Mucosa of descending colon (tissue), 3 donors: ENCODE data around the gene PEPD. TPM values are rescaled to one million over a fixed set of nuclear protein-coding genes. Genes with fewer than 3 reads are reported as not detected.

Experiments used
- ATAC-seq: fragments of 200-7000 bp; cut with Tn5 transposase; one replicate; pipeline ENCODE4 v1.9.1; 2020; ENCODE audit warnings: mild to moderate bottlenecking, moderate library complexity
- DNase-seq, 3 donors: peaks; one replicate each; pipeline ENCODE4 v3.0.0-alpha.2; 2020
- H3K36me3 ChIP-seq: fragments of 200-600 bp; one replicate; pipeline ENCODE4 v1.8.0; 2021; ENCODE audit warnings: low read depth, mild to moderate bottlenecking
- H3K4me1 ChIP-seq: fragments of 200-600 bp; one replicate; pipeline ENCODE4 v1.8.0; 2021; ENCODE audit warnings: low read depth, mild to moderate bottlenecking
- H3K4me3 ChIP-seq: fragments of 200-600 bp; one replicate; pipeline ENCODE4 v1.8.0; 2021; ENCODE audit warnings: mild to moderate bottlenecking
- H3K9me3 ChIP-seq: fragments of 200-600 bp; one replicate; pipeline ENCODE4 v1.8.0; 2021; ENCODE audit warnings: mild to moderate bottlenecking
- intact Hi-C, 2 donors: fragments of 100-400 bp; cut with DNase I in 1 of 2; cut with micrococcal nuclease in 1 of 2; formaldehyde crosslinking; loops; one replicate each; pipeline versions ENCODE4 v1.11.0 to v1.11.1; 2022; cut with DNase I, micrococcal nuclease
- total RNA-seq, 3 donors: library from RNA; stranded (reverse); fragmentation: NEBNext Ultra II Directional in 2 of 3; extraction: Animal tissue kit (Norgen Biotek cat#: 25700) in 2 of 3; gene quantifications; one replicate each; pipeline versions ENCODE4 v1.2.1 to v1.2.4, GENCODE V29; 2021 to 2023
- TF ChIP-seq, protein P1 (sequence below): fragments of 200-600 bp; IDR thresholded peaks from one replicate; pipeline ENCODE4 v1.8.0; 2022; ENCODE audit warnings: antibody characterized with exemption, mild to moderate bottlenecking
- donor health status: DM: no; HTN: no; CAD: no; lungs with moderate emphysema.
- donor health status: DM: no; HTN: no; CAD: no.
- donor health status: DM: no; HTN: yes; CAD: no.

Gene PEPD
- total RNA-seq, 3 donors from 2014 or later: 40.4 to 91.5 (median 79.1) TPM

DNA sequence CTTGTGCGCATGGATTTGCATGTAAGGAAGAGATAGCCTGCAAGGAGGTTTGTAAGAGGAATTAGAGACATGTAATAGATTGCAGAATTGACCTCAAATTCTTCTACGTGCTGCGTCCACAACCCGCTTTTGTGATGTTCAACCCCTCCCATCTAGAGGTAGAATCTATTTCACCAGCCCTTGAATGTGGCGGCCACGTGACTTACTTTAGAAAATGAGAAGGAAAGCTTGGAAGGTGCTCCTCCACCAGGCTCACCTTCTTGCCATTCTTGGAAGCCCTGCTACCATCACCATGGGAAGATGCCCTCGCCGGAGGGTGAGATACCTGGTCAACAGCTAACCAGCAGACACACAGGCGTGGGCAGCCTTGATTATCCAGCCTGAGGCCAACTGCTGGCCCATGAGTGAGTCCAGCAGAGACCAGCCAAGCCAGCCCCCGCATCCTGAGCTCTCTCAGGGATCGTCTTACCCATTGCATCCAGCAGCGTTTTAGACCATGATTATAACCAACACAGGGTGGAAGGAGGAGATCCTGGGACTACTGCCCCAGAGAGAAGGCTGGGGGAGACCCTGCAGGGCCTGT, 7.6 kb upstream of the PEPD start:
- DNase-seq (no peak), ATAC-seq (no peak)
- H3K9me3 ChIP-seq: no peaks in the 10 kb centered on the region
- H3K4me3 ChIP-seq: no peak overlapping the region
- intact Hi-C loops: no loop called here
- TF ChIP-seq, protein P1, sequence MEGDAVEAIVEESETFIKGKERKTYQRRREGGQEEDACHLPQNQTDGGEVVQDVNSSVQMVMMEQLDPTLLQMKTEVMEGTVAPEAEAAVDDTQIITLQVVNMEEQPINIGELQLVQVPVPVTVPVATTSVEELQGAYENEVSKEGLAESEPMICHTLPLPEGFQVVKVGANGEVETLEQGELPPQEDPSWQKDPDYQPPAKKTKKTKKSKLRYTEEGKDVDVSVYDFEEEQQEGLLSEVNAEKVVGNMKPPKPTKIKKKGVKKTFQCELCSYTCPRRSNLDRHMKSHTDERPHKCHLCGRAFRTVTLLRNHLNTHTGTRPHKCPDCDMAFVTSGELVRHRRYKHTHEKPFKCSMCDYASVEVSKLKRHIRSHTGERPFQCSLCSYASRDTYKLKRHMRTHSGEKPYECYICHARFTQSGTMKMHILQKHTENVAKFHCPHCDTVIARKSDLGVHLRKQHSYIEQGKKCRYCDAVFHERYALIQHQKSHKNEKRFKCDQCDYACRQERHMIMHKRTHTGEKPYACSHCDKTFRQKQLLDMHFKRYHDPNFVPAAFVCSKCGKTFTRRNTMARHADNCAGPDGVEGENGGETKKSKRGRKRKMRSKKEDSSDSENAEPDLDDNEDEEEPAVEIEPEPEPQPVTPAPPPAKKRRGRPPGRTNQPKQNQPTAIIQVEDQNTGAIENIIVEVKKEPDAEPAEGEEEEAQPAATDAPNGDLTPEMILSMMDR: no peak
- H3K36me3 ChIP-seq: no peaks in the 10 kb centered on the region
- H3K4me1 ChIP-seq: no peaks in the 10 kb centered on the region

GRCh38 chr19:33528404-33528803, 6.8 kb upstream of the PEPD start:
- Histone ChIP-seq H3K9me3 (no peaks in the 10 kb centered on the region), H3K4me1 (no peaks in the 10 kb centered on the region), H3K4me3 (no peak overlapping the region), H3K36me3 (no peaks in the 10 kb centered on the region)
- ATAC-seq (no peak), DNase-seq (no peak)
- TF ChIP-seq, protein P1: no peak
- intact Hi-C loops: no loop called here

DNA sequence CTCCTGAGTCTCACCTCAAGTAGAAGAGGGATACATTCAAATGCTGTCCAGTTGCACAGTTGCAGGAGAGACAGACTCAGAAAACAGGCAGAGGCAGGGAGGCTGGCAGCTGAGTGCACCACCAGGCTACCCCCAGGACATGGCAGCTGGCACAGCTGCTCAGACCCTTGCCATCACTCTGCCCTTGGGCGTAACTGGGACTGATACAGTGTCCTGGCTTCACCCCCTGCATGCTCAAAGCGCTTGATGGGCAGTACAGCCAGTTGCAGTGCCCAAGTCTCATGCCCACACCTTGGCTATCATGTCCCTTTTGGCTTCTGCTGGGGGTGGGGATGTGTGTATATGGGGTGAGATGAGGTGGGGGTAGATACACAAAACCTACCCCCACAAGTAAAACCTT, 5.5 kb upstream of the PEPD start:
- Histone ChIP-seq H3K4me1 (peaks cover under 1% of the 10 kb centered on the region), H3K36me3 (no peaks in the 10 kb centered on the region), H3K4me3 (no peak overlapping the region), H3K9me3 (no peaks in the 10 kb centered on the region)
- TF ChIP-seq, protein P1: no peak
- ATAC-seq (no peak), DNase-seq (no peak)
- intact Hi-C loops: no loop called here

DNA sequence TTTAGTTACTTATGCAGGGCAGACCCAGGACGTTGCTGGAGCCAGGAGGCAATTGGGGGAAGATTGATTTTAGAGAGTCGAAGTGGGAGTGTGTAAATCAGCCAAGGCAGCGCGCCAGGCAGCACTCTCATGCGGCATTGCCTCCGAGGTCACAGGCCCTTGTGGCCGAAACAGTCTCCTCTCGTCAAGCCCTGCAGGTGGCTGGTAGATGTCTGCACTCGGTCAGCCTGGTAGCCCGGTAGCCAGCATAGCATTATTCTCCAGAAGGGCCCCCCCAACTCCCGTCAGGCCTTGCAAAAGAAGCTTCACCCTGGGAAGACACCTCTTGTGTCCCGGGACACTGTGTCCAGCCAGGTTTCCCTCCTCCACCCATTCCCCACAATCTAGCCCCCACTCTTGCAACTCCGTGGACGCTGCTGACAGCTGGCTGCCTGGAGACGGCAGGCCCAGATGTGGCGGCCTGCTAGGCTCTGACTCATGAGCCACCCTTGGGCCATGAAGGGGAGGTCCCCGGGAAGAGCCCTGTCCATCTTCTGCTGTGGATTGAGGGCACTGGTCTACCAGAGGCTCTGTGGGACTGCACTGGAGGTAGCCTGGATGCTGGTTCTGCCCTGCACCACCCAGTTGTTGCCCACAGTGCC, 2.6 kb upstream of the PEPD start:
- TF ChIP-seq, protein P1: no peak
- Histone ChIP-seq H3K4me1 (peaks cover 14% of the 10 kb centered on the region), H3K9me3 (no peaks in the 10 kb centered on the region), H3K36me3 (no peaks in the 10 kb centered on the region), H3K4me3 (no peak overlapping the region)
- intact Hi-C loops: no loop called here
- ATAC-seq (no peak), DNase-seq (no peak)

DNA sequence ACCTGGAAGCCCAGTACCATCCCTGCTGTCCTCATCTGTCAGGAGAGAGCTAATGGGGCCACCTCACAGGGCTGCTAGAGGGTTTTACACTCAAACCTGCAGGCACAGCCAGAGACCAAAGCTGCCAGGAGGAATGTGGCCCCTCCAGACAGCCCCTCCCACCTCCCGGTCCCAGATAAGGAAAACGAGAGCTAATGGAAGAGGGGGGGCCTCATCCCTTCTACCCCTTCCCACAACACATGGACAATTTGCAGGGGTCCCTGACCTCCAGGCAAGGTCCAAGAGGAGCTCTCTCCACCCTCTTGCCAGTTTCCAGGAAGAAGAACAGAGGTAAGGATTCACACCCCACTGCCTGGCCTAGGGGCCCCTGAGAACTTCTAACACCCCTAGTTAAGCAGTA, 1.6 kb upstream of the PEPD start:
- ATAC-seq (no peak), DNase-seq (no peak)
- Histone ChIP-seq H3K4me1 (peaks cover 14% of the 10 kb centered on the region), H3K9me3 (no peaks in the 10 kb centered on the region), H3K36me3 (no peaks in the 10 kb centered on the region), H3K4me3 (no peak overlapping the region)
- TF ChIP-seq, protein P1: no peak
- intact Hi-C loops: no loop called here

- peaks cover 14% of the 10 kb centered on the region for H3K4me1 ChIP-seq
- TF ChIP-seq, protein P1: no peak
- H3K9me3 ChIP-seq: no peaks in the 10 kb centered on the region
- no peaks in the 10 kb centered on the region for H3K36me3 ChIP-seq
- intact Hi-C loops: no loop called here
- ATAC-seq: no peak
- no peak for DNase-seq
- no peak overlapping the region for H3K4me3 ChIP-seq
Measured at GRCh38 chr19:33522371-33522662, 726 bp upstream of the PEPD start.
